HG03108 (cell line): ENCODE results near the gene SH3GL1.

Experiments
- ATAC-seq: cut with Tn5 transposase; IDR thresholded peaks from one replicate; pipeline ENCODE4 v1.9.1; 2021; ENCODE audit warnings: moderate library complexity; ENCODE audit not compliant: unreplicated experiment

Gene SH3GL1

DNA sequence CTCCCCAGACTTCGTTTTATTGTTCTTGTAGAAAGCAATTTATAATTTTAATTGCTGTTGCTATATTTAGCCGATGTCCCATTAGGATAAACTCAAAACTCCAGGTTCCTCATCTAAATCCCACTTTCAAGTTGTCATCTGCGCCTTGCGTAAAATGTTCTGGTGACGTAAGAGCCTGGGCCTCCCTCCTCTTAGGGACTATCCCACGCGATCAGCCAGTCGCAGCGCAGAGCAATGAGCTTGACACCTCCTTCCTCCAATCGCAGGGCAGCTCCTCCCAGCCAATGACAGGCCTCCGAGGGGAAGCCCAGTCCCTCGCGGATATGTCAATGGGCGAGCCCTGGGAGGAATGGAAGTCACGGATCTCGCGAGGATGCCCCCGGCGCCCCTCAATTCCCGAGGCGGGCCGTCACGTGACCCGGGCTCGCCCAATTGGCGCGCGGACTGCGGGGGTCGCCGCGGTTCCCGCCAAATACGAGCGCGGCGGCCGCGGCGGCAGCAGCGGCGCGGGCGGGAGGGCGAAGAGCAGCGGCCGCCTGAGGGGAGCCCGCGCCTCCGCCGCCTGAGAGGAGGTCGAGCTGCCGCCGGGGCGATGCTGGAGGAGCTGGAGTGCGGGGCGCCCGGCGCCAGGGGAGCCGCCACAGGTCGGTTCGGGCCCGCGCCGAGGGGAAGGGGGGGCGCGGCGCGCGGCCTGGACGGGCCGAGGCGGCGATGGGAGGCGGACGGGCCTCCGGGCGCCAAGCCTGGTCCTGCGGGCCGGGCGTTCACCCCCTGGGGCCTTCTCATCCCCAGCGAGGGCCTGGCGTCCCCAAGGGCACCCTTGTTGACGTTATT, 2.0 kb upstream of the SH3GL1 start, which contains the start of gene CHAF1A:
Gene CHAF1A, plus strand, starts transcription at position 470 of the 834 bp plus-strand sequence. Its CDS starts 123 bp downstream, at position 593.
- ATAC-seq: peak; percentile 81

DNA sequence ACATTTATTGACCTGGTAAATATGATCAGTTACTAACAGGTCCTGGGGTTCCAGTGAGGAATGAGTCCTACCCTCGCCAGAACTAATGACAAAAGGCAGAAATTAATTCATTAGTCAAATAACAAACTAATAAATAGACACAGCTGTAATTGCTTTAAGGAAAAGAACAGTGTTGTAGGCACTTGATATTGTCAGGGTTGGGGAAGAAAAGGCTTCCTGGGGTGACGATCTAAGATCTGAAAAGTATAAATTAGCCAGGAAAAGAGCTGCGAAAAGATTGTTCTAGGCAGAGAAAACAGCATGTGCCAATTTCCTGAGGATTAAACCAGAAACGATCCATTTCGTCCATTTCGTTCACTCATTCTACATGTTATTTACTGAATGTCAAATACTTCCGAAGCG, 1.4 kb upstream of the SH3GL1 start:
- no peak for ATAC-seq

DNA sequence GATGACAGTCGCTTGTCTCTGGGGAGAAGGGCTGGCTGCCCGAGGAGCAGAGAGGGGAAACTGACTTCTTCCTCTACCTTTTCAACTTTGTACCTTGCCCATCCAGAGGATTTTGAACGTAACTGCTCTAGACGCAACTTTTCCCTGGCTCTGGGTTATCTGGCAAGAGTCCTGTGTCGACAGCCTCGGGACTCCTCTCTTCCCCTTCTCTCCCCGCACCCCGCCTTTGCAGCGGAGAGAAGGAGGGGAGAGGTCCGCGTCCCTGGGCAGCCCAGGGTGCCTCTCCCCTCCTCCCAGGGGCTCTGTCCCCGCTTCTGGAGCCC, 574 bp downstream of the SH3GL1 start:
- no peak for ATAC-seq

DNA sequence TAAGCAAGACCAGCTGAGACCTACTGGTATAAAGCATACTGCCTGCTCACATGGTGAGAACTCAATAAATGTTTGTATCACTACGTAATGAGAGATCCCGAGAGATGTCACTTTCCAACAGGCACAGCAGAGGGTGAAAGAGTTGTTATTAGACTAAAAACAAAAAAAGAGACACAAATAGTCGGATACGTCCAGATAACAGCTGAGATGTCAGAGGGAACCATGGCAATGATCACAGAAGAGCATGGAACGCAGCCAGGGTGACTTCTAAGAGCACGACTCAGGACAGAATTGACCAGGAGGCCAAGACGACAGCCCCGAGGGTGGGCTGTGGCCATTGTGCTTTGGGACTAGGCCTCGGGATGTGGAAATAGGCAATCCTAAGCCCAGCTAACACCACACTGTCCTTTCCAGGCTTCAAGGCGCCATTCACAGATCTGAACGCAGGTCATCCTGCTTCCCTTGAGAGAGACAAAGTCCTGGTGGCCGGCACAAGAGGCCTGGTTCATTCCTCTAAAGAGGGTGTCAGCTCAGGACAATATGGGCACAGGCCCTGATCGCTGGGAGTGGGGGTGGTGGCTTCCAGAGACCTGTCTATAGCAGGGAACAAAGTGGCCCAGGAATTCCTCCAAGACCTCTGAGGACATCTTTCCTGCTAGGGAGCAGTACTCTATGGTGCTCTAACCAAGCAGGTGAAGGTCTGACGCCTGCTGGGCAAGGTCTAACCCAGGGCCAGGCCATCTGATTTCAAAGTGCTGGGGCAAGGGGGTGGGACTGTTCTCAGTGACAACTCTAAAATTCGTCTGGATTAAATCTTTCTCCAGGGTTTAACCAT, 3.2 kb downstream of the SH3GL1 start:
- no peak for ATAC-seq

DNA sequence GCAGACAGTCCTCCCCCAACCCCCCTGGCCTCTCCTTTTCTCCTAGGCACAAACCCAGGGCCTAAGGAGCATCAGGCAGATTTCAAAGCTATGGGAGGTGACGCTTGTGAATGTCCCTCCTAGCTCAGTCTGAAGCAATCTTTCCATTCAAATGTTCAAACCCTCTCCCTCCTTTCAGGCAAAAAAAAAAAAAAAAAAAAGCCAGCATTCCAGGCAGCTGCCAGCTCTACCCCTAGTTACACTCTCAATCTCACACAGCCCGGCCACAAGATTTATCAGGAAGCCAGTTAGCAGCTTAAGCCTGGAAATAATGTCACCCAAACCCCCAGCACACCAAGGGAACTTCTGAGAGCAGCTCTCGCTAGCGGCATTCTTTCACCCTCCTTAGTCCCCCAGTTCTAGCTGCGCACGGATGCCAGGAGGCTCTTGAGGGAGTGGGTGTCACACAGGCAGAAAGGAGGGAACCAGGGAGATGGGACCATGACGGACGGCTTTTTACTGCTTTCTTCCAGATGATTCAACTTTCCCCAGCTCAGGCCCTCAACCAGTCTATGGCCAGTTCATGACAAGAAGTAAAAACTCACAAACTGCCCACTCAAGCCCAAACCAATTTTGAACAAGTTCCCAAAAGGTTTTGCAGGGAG, 6.3 kb downstream of the SH3GL1 start:
- no peak for ATAC-seq

DNA sequence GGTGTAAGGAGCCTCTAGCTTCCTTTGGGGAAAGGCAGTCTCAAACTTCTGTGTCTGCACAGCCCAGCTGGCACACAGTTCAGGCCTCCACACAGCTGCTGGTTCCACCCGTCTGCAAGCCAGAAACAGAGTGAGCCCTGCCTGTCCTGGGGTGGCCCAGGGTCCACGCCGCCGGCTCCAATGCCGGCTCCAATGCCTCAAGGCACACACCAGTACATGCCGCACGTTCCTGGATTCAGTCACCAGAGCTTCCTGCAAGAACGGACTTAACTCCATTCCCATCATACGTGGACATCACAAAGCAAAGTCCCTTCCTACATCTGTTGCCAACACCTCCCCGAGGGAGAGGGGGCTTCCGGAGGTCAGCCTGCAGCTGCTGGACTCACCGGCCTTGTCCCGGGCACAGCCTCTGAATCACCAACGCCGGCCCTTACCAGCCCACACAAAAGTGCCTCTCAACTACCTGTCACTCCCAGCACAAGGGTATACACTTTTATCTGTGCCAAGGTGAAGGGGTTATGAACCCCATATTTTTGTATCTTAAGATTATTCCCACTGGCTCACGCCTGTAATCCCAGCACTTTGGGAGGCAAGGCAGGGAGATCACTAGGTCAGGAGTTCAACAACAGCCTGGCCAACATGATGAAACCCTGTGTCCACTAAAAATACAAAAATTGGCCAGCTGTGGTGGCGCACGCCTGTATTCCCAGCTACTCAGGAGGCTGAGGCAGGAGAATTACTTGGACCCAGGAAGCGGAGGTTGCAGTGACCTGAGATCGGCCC, 8.5 kb downstream of the SH3GL1 start:
- no peak for ATAC-seq

DNA sequence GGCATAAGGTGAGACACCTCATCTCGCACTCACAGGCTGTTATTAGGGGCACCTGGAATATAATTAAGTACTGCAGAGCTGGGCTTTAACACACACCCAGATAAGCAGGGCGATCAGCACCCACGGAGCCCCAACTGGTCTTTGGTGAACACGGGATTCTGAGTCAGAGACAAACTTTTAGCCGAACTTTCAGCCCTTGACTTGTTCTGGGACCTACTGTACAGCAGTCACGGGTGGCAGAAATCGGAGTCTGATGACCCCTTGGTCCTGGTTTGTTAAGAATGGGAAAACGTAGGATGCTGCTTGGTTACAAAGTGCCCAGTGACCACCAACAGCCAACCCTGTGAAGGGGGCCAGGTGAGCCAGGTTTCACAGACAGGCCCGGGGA, 9.0 kb downstream of the SH3GL1 start:
- ATAC-seq: no peak

DNA sequence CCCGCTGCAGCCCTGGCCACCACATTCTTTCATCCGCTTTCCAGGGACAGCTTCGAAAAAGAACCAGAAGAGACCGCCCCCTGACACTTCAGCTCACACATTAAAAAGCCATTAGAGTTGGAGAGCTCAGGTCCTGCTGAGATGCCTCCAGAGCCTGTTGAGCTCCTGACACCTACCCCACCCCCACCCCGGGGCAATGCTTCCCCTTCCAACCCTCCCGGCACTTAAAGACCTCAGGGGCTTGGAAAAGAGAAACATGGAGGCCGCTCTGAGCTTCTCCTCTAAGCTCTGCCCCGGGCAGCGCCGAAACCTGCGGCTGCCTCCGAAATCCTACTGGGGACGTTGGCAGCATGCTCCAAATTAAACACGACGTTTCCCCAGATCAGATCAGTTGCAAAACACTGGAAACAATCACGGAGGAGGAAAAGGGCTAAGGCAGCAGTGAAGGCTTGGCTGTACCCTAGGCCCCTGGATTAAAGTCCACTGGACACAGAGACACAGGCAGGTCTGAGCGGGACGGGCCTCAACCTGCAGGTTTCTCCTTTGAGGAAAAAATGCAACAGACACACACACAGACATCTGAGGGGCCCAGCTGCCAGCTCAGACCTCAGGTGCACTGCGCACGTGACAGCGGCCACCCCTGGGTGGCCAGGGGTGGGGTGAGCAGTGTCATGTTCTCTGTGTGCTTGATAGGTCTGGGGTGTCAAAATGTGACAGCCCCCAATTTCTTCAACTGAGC, 9.6 kb downstream of the SH3GL1 start:
- ATAC-seq: no peak

DNA sequence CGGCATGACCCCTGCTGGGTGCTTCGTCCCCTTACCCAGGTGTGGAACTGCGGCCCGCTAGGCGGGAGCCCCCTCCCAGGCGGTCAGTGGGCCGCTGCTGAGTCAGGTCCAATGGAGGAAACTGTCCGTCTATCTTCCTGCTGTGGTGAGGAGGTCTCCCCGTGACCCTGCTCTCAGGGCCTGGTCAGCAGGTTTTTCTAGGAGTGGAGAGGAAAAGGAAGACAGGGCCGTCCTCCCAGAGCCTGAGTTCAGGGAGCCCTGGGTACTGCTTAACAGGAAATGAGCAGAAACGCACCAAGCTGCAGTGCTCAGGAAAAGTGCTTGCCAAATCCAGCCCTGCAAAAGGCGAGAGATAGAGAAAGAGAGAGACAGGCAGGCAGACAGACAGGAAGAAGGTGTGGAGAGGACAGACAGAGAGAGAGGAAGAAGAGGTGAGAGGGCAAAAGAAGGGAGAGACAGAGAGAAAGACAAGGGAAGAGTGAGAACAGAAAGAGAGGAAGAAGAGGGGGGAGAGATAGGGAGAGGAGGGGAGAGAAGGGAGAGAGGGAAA, 10.3 kb downstream of the SH3GL1 start:
- ATAC-seq: no peak

DNA sequence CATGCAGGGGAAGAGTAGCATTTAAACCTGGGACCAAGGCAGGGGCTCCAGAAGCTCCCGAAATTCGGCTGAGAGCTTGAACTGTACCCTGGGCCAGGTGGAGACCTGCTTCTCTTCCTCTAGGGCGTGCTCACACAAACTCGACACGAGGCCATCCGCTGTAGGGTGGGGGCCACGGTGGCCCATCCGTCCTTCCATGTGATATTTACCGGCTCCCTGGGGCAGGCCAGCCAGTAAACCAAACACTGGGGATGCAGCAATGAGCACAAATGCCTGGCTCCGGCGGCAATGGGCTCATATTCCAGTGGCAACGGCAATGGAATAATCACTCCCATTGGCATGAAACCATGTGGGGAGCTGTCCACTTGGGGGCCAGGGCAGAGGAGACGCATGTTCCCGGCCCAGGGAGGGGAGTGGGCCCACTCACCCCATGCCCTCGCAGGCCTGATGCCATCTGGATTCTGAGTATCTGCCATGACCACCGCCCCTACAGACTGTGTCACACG, 10.8 kb downstream of the SH3GL1 start:
- no peak for ATAC-seq

DNA sequence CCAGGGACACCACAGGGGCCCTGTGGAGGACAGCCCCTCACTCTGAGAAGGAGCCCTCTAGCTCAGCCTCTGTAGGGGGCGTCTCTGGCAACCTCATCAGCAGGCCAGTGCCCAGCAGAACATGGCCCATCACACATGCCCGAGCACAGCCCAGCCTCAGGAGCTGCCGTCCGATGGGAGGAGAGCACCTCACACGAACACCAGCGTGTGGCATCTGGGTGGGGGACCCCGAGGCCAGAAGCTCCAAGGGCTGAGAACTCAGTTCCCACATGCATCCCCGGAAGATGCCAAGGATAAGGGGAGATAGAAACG, 11.3 kb downstream of the SH3GL1 start:
- ATAC-seq: no peak

DNA sequence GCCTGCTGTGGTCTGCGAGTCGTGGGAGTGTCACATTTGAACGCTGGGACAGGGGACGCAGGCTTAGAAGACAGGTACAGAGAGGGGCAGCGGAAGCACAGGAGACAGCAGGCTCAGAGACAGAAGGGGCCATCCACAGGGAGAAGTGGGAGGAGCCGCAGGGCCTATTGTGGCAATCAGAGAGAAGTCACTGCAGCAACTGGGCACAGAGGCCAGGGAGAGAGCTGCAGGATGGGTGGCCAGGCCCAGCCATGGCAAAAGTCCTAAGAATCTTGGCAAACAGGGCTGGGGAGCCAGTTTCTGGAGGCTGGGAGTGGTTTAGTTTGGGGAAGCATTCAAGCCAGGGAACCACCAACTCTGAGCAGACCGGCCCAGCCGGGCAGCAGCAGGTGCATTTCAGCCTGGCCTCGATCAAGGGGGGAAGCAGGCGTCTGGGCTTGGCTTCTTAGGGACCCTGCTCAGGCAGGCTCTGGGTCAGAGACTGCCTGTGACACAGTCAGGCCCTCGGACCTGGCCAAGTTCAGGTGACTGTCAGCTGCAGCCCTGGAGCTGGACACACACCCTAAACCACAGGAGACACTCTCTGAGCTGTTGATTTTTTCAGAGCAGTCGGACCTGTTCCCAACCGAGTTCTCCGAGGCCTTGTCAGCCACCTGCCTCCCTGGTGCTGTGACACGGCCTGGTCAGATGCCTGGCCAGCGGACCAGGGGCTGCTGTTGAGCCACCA, 11.8 kb downstream of the SH3GL1 start:
- ATAC-seq: no peak

DNA sequence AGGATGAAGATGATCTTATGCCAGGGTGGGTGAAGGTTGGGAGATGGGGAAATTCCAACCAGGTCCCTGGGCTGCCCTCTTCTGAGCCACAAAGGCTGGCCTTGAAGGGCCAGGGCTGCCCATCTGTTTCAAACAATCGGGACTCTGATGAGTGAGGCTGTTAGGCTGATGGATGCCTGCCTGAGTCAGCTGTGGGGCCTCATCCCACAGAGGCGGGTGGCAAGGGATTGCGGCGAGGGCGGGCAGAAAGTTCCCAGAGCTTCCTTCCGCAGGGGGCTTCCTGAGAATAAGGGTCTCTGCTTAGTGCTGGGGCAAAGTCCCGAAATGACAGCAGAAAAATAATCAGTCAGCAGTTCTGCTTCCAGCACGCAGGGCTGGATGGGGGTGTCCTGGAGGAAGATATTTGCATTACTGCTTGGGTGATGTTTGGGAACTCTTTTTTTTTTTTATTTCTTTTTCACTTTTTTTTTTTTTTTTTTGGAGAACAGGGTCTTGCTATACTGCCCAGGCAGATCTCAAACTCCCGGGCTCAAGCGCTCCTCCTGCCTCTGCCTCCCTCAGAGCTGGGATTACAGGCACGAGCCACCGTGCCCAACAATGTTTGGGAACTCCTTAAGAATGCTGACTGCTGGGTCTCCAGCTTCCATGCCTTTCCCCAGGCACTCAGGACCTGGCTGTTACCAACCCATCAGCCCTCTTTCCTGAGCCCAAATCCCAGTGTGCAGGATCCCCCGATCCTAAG, 14.1 kb downstream of the SH3GL1 start:
- no peak for ATAC-seq

DNA sequence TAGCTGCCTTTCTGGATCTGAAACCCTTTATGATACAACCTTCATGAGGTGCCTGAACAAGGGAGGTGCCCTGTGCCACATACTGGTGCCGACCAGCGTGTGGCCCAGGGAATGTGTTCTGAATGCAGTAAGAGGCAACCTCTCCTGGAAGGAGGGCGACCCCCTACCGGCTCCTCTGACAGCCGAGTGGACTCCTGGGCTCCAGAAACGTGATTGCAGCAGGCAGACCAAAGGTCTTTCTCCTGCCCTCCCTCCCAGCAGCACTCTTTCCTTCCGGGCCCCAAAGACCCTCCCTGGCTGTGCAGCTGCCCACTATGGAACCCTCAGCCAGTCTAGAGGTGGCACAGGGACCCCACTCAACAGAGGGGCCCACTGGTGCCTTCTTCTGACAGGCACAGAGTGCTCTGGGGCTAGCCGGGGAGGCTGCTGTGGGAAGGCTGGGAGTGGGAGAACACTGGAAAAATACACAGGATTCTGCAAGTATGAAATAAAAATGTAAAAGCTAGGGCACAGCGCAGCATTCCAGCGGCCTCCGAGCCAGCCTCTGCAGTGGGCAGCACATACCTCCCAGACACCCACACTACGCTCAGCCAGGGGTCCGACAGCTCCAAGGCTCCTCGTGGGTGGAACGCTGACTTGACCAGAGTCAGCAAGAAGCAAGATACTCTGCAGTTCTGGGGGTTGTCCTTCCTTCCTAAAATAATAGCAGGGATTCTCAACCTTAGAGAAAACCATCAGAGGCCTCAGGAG, 14.9 kb downstream of the SH3GL1 start:
- no peak for ATAC-seq

DNA sequence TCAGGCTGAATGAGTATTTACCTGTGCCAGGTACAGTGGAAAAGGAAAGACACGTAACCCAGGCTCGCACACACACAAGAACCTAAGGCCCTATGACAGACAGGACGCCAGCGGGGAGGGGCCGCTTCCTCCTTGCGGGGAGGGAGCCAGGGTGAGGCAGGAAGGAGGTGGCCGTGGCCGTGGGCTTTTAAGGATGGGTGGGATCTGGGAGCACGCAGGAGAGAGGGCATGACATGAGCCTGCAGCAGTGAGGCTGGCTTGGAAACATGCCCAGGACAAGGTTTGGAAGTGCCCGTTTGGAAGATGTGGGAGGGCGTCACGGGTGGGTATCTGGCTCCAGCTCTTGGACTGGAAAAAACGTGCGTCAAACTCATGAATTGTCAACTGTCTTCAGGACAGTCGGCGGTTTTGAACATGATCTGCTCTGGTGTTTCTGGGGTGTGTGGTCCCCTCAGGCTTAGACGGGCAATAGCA, 20.1 kb downstream of the SH3GL1 start:
- ATAC-seq: no peak

DNA sequence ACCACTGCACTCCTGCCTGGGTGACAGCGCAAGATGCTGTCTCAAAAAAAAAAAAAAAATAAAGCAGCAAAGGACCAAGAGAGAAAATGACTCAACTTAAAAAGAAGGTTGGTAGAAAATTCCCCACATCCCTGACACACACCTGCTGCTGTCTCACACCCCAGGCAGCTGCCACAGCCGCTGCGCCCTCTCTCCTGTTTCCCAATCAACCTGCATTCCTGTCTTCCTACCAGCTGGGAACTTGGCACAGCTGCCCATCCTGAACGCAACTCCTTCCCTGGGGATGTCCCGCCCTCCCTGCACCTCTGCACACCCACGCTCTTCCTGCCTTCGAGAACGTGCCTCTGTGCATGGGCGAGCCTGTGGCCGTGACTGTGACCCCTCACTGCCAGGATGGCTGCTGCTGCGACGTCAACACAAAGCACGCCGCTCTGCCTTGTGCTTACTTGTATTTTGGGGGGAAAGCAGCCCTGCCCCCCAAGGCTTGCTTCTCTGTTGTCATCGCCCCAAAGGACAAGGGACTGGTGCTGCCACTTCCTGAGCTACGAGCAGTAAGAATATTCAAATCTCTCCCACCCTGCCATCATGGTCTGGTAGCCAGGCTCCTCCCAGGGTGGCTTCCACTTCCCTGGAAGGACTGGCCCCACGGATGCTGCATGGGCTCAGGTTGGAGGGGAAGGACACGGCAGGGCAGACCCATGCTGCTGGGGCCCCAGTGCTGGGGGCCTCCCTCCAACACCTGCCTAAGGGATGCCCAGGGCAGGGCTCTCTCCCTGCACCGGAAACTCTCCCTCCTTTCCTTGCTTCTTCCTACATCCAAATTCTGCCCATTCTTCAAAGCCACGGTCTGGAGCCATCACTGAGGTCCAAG, 20.7 kb downstream of the SH3GL1 start:
- ATAC-seq: no peak

DNA sequence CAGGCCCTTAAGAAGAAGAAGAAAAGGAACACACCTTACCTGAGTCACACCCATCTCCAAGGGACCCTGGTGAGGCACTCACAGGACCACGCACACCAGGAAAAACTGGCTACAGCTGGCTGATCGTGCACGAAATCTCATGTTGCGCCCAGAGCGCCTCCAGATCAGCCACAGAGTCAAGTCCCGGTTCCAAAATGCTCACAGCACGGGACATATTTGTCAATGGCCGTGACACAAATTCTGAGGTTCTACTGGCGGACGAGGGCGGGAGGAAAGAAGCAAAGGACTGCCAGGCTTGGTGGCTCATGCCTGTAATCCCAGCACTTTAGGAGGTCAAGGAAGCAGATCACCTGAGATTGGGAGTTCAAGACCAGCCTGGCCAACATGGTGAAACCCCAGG, 21.5 kb downstream of the SH3GL1 start:
- ATAC-seq: no peak
